ENCODE data around the gene SPAAR.

DNA sequence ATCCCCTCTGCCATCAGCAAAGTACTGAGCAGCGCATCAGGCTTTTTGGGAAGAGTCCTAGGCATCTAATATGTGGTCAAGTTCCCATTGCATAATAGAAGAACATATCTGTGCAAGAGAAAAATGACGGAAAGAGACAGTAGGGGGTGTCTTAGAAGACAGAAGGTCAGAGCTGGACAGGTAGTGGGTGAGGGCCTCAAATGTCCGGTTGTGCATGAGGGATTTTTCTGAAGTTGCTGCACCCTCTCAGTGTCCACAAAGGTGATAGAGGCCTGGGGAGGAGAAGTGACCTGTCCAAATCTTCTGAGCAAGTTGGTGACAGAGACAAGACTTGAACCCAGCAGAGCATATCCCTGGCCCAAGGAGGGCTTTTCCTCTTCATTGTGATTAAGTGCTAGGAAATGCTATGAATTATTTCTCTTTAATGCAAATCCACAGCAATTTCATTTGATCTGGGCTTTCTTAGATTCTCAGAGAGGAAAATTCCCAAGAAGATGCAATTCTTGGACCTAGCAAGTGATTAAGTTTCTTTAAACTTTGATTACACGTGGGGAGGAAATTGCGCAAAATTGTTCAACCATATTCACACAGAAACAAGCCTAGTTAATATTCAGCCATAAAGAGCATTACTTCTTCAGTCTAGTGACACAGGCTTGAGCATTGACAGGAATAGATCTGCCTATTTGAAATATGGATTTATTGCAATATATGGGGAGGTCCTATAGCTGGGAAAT lies 49.0 kb downstream of the SPAAR start, which contains the start of gene OR2S2:
- TF ChIP-seq ARNTL (CRISPR knock-in tag; IDR thresholded peaks at IDR 0.05; ENCODE audit: borderline replicate concordance, low read depth) (no peak), ZFP3 (CRISPR knock-in tag; IDR thresholded peaks at IDR 0.05) (no peak), RARB (CRISPR knock-in tag; IDR thresholded peaks at IDR 0.05) (no peak), SNAI2 (CRISPR knock-in tag; IDR thresholded peaks at IDR 0.05) (no peak), ESRRG (CRISPR knock-in tag; IDR thresholded peaks at IDR 0.05) (no peak), OSR1 (CRISPR knock-in tag; IDR thresholded peaks at IDR 0.05) (no peak), ZNF70 (CRISPR knock-in tag; IDR thresholded peaks at IDR 0.05) (no peak), ZFP30 (CRISPR knock-in tag; IDR thresholded peaks at IDR 0.05) (no peak), ZNF8 (CRISPR knock-in tag; IDR thresholded peaks at IDR 0.05) (no peak), TOX (CRISPR knock-in tag; IDR thresholded peaks at IDR 0.05; ENCODE audit: borderline replicate concordance) (no peak)
- TF ChIP-seq, protein P1, sequence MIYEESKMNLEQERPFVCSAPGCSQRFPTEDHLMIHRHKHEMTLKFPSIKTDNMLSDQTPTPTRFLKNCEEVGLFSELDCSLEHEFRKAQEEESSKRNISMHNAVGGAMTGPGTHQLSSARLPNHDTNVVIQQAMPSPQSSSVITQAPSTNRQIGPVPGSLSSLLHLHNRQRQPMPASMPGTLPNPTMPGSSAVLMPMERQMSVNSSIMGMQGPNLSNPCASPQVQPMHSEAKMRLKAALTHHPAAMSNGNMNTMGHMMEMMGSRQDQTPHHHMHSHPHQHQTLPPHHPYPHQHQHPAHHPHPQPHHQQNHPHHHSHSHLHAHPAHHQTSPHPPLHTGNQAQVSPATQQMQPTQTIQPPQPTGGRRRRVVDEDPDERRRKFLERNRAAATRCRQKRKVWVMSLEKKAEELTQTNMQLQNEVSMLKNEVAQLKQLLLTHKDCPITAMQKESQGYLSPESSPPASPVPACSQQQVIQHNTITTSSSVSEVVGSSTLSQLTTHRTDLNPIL (CRISPR knock-in tag; IDR thresholded peaks at IDR 0.05; ENCODE audit: low read depth): no peak
